Epithelial cell of esophagus (primary cell): Measurements from ENCODE around the gene APBA2.
A peak's percentile ranks its signal among the peaks of the same experiment; 100 is the strongest.

Experiments
- DNase-seq: peaks from one replicate; pipeline ENCODE4 v3.0.0; 2010; ENCODE audit warnings: low read depth
- H3K4me3 ChIP-seq: 2 replicates; pipeline ENCODE4 v1.5.1; 2011; ENCODE audit warnings: mild to moderate bottlenecking, low read length, control low read depth
- CTCF ChIP-seq: IDR thresholded peaks from 2 replicates; pipeline ENCODE4 v1.5.1; 2011; ENCODE audit warnings: low read depth, mild to moderate bottlenecking, low read length, control low read depth, inconsistent platforms; ENCODE audit not compliant: insufficient read depth; ENCODE audit errors: missing control alignments

The APBA2 gene

GRCh38 chr15:29091666-29092065, 205.9 kb downstream of the APBA2 start:
- no peak overlapping the region for H3K4me3 ChIP-seq
- no peak for TF ChIP-seq CTCF
- no peak for DNase-seq

DNA sequence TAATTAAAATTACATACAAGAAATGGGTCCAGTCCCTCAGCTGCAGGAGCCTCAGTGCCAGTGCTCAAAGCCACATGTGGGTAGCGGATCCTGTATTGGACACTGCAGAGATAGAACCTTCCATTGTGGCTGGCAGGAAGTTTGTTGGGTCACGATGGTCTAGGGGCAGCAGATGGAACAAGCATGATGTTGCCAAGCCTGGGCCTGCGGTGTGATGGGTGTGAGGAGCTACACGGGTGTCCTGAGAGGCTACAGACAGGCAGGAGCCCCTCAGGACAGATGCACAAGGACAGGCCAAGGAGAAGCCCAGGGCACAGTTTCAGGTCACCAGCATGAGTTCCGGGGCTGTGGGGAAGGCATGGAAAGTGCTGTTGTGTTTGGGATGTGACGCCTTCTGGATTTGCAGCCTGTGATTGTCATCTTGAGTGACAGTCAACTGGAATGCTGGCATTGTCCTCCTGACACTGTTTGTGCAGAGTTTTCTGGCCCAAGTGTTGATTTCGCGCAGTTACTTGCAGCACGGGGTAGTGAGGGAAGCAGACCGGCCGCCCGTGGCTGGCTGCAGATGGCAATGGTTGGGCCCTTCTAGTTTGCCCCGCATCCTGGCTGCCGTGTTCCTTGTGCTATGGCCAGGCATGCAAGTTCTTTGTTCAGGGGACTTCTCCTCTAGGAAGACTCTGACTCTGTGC, 206.7 kb downstream of the APBA2 start:
- no peak for DNase-seq
- no peak overlapping the region for H3K4me3 ChIP-seq
- TF ChIP-seq CTCF: no peak

GRCh38 chr15:29093065-29093435, 207.3 kb downstream of the APBA2 start:
- no peak for TF ChIP-seq CTCF
- DNase-seq: no peak
- H3K4me3 ChIP-seq: no peak overlapping the region

- no peak for DNase-seq
- no peak overlapping the region for H3K4me3 ChIP-seq
- TF ChIP-seq CTCF: no peak
Observed at GRCh38 chr15:29093696-29094343, 208.0 kb downstream of the APBA2 start.

- peak; percentile 42 for DNase-seq
- no peak overlapping the region for H3K4me3 ChIP-seq
- no peak for TF ChIP-seq CTCF
Observed at GRCh38 chr15:29094711-29095110, 208.9 kb downstream of the APBA2 start.

GRCh38 chr15:29095746-29096145, 210.0 kb downstream of the APBA2 start:
- H3K4me3 ChIP-seq: no peak overlapping the region
- TF ChIP-seq CTCF: no peak
- DNase-seq: no peak

GRCh38 chr15:29097168-29097567, 211.4 kb downstream of the APBA2 start:
- no peak for TF ChIP-seq CTCF
- DNase-seq: no peak
- no peak overlapping the region for H3K4me3 ChIP-seq
